GM21360 (cell line): ENCODE results near the gene MAGEC3.
"Not testable (repeated sequence)": the region's sequence is repeated elsewhere in the genome, so short reads cannot be mapped to it uniquely, and the experiment has no call there.

Experiments used
- ATAC-seq: cut with Tn5 transposase; IDR thresholded peaks from one replicate; pipeline ENCODE4 v1.9.1; 2021; ENCODE audit warnings: mild to moderate bottlenecking, moderate library complexity; ENCODE audit not compliant: unreplicated experiment

MAGEC3 gene

GRCh38 chrX:141838016-141838415 lies at the start of gene MAGEC3:
TSS of gene MAGEC3 (plus strand) at chrX:141838316. CDS start at chrX:141838316, 0 bp downstream.
- no peak for ATAC-seq

- ATAC-seq: no peak
These were observed 46.3 kb upstream of the MAGEC3 start for GRCh38 chrX:141791856-141792255.

- no peak for ATAC-seq
These were observed 26.7 kb upstream of the MAGEC3 start for GRCh38 chrX:141811438-141811837.

GRCh38 chrX:141814213-141814857 lies 23.8 kb upstream of the MAGEC3 start:
- ATAC-seq: no peak

GRCh38 chrX:141815904-141816303 lies 22.2 kb upstream of the MAGEC3 start:
- no peak for ATAC-seq

- ATAC-seq: no peak
These were observed 5.9 kb upstream of the MAGEC3 start for GRCh38 chrX:141832247-141832646.

GRCh38 chrX:141839856-141840255 lies 1.7 kb downstream of the MAGEC3 start:
- no peak for ATAC-seq

- ATAC-seq: no peak
These were observed 19.4 kb downstream of the MAGEC3 start for GRCh38 chrX:141857479-141857878.

- ATAC-seq: no peak
These were observed 41.5 kb downstream of the MAGEC3 start for GRCh38 chrX:141879616-141880015.

- ATAC-seq: not testable (repeated sequence)
These were observed 50.7 kb downstream of the MAGEC3 start for GRCh38 chrX:141888811-141889210.

GRCh38 chrX:141894733-141895132 lies 56.6 kb downstream of the MAGEC3 start:
- ATAC-seq: no peak

- no peak for ATAC-seq
These were observed 59.6 kb downstream of the MAGEC3 start for GRCh38 chrX:141897690-141898089.

- ATAC-seq: no peak
These were observed 64.2 kb downstream of the MAGEC3 start for GRCh38 chrX:141902366-141902765.

- no peak for ATAC-seq
These were observed 65.5 kb downstream of the MAGEC3 start, which contains the start of gene MAGEC1 for GRCh38 chrX:141903400-141904155. TSS of gene MAGEC1 (plus strand) at chrX:141903894. CDS start at chrX:141905073, 1,179 bp downstream.

- no peak for ATAC-seq
These were observed 66.1 kb downstream of the MAGEC3 start for GRCh38 chrX:141904262-141904661.

GRCh38 chrX:141917801-141918200 lies 79.7 kb downstream of the MAGEC3 start:
- ATAC-seq: no peak

GRCh38 chrX:141924293-141924692 lies 86.2 kb downstream of the MAGEC3 start:
- ATAC-seq: no peak

- ATAC-seq: no peak
These were observed 90.3 kb downstream of the MAGEC3 start for GRCh38 chrX:141928432-141928831.

- ATAC-seq: no peak
These were observed 96.0 kb downstream of the MAGEC3 start for GRCh38 chrX:141934059-141934641.

- no peak for ATAC-seq
These were observed 97.5 kb downstream of the MAGEC3 start for GRCh38 chrX:141935645-141936044.

GRCh38 chrX:141936080-141936479 lies 98.0 kb downstream of the MAGEC3 start:
- no peak for ATAC-seq

GRCh38 chrX:141941234-141941633 lies 103.1 kb downstream of the MAGEC3 start:
- ATAC-seq: no peak
